Measurements from ENCODE around the gene HABP2. TPM values are rescaled to one million over a fixed set of nuclear protein-coding genes. Genes with fewer than 3 reads are reported as not detected.

Gene HABP2
- total RNA-seq, 1 experiment from 2014 or later, result 0.09 TPM

- Mint-ChIP-seq H3K4me3 (no peak overlapping the region), H3K36me3 (no peaks in the 10 kb centered on the region), H3K27me3 (ENCODE audit: low read depth) (no peaks in the 10 kb centered on the region; the same call in 1 of the 2 replicates), H3K4me1 (no peaks in the 10 kb centered on the region), H3K27ac (no peak overlapping the region), H3K9me3 (no peaks in the 10 kb centered on the region)
- CTCF ChIA-PET, result no interaction called here
- ATAC-seq, result no peak
- DNase-seq (ENCODE audit: low spot score), result no peak
- POLR2A ChIA-PET, result no interaction called here
- TF ChIP-seq E2F1 (CRISPR knock-in tag; IDR thresholded peaks at IDR 0.05), result no peak
- no peak for TF ChIP-seq NR2C2 (CRISPR knock-in tag; IDR thresholded peaks at IDR 0.05)
- TF ChIP-seq CTCF (IDR thresholded peaks at IDR 0.05), result no peak
- no peak for TF ChIP-seq PRRX2 (CRISPR knock-in tag; IDR thresholded peaks at IDR 0.05)
- no peak for TF ChIP-seq FOXP4 (CRISPR knock-in tag; IDR thresholded peaks at IDR 0.05)
- no peak for TF ChIP-seq ATF2 (CRISPR knock-in tag; IDR thresholded peaks at IDR 0.05; ENCODE audit: borderline replicate concordance, low read depth)
- no peak for TF ChIP-seq ZNF232 (CRISPR knock-in tag; IDR thresholded peaks at IDR 0.05)
- TF ChIP-seq ATF3 (CRISPR knock-in tag; conservative IDR thresholded peaks at IDR 0.05), result no peak
Measured at GRCh38 chr10:113600569-113600968, 47.7 kb downstream of the HABP2 start.

GRCh38 chr10:113603057-113603777, 50.4 kb downstream of the HABP2 start:
- DNase-seq (ENCODE audit: low spot score) (no peak), ATAC-seq (no peak)
- Mint-ChIP-seq H3K4me1 (peaks cover 8% of the 10 kb centered on the region), H3K9me3 (no peaks in the 10 kb centered on the region), H3K27ac (no peak overlapping the region), H3K36me3 (no peaks in the 10 kb centered on the region), H3K4me3 (no peak overlapping the region), H3K27me3 (ENCODE audit: low read depth) (no peaks in the 10 kb centered on the region)
- ChIA-PET CTCF (no interaction called here), POLR2A (no interaction called here)
- TF ChIP-seq ZNF396 (CRISPR knock-in tag; IDR thresholded peaks at IDR 0.05; ENCODE audit: borderline replicate concordance) (no peak), TEAD1 (CRISPR knock-in tag; IDR thresholded peaks at IDR 0.05) (no peak), CREM (CRISPR knock-in tag; IDR thresholded peaks at IDR 0.05) (no peak), FOXP4 (CRISPR knock-in tag; IDR thresholded peaks at IDR 0.05) (no peak), IRF2 (CRISPR knock-in tag; IDR thresholded peaks at IDR 0.05; ENCODE audit: borderline replicate concordance, low read depth) (no peak), ZNF121 (CRISPR knock-in tag; IDR thresholded peaks at IDR 0.05) (no peak), ZNF263 (CRISPR knock-in tag; IDR thresholded peaks at IDR 0.05; ENCODE audit: low read depth) (no peak), ZBTB43 (CRISPR knock-in tag; IDR thresholded peaks at IDR 0.05) (no peak)

All from WTC11 (cell line).